ENCODE measurements around the gene SDK1. TPM values are rescaled to one million over a fixed set of nuclear protein-coding genes. Genes with fewer than 3 reads are reported as not detected.

SDK1 gene
- total RNA-seq, 1 experiment from 2014 or later, result 20.0 TPM

GRCh38 chr7:4068286-4068685 lies 767.2 kb downstream of the SDK1 start:
- intact Hi-C loops (cut with micrococcal nuclease; ENCODE audit: unreplicated experiment), result no loop called here
- CTCF ChIA-PET, result interaction anchor here (0.6 kb wide), 1 partner anchor 364 kb away, joined by 3 read pairs; no protein-coding TSS in a partner anchor
- Mint-ChIP-seq H3K9me3 (ENCODE audit: low read depth, unreplicated experiment) (no peaks in the 10 kb centered on the region), H3K27me3 (ENCODE audit: unreplicated experiment) (no peaks in the 10 kb centered on the region), H3K4me3 (ENCODE audit: low read depth, unreplicated experiment) (no peak overlapping the region), H3K27ac (ENCODE audit: unreplicated experiment) (no peak overlapping the region), H3K36me3 (ENCODE audit: insufficient read depth, unreplicated experiment) (no peaks in the 10 kb centered on the region), H3K4me1 (ENCODE audit: low read depth, unreplicated experiment) (no peaks in the 10 kb centered on the region)
- no TSS peak for BruUV-seq (replicated peaks)
- no peak for DNase-seq
- TF ChIP-seq CTCF (IDR thresholded peaks at IDR 0.05; ENCODE audit: unreplicated experiment), result no peak

GRCh38 chr7:4069268-4070095 lies 768.4 kb downstream of the SDK1 start:
- Mint-ChIP-seq H3K4me1 (ENCODE audit: low read depth, unreplicated experiment) (no peaks in the 10 kb centered on the region), H3K27ac (ENCODE audit: unreplicated experiment) (no peak overlapping the region), H3K9me3 (ENCODE audit: low read depth, unreplicated experiment) (no peaks in the 10 kb centered on the region), H3K4me3 (ENCODE audit: low read depth, unreplicated experiment) (no peak overlapping the region), H3K36me3 (ENCODE audit: insufficient read depth, unreplicated experiment) (no peaks in the 10 kb centered on the region), H3K27me3 (ENCODE audit: unreplicated experiment) (no peaks in the 10 kb centered on the region)
- intact Hi-C loops (cut with micrococcal nuclease; ENCODE audit: unreplicated experiment), result no loop called here
- TF ChIP-seq CTCF (IDR thresholded peaks at IDR 0.05; ENCODE audit: unreplicated experiment), result no peak
- BruUV-seq (replicated peaks), result no TSS peak
- CTCF ChIA-PET, result no interaction called here
- no peak for DNase-seq

GRCh38 chr7:4070214-4070613 lies 769.2 kb downstream of the SDK1 start:
- CTCF ChIA-PET, result interaction anchor here (0.7 kb wide), 2 partner anchors 155 to 299 kb away, joined by 3 to 6 read pairs; no protein-coding TSS in a partner anchor
- H3K9me3 Mint-ChIP-seq (ENCODE audit: low read depth, unreplicated experiment), result no peaks in the 10 kb centered on the region
- H3K4me1 Mint-ChIP-seq (ENCODE audit: low read depth, unreplicated experiment), result no peaks in the 10 kb centered on the region
- no peak for DNase-seq
- H3K27ac Mint-ChIP-seq (ENCODE audit: unreplicated experiment), result no peak overlapping the region
- intact Hi-C loops (cut with micrococcal nuclease; ENCODE audit: unreplicated experiment), result no loop called here
- no peaks in the 10 kb centered on the region for H3K27me3 Mint-ChIP-seq (ENCODE audit: unreplicated experiment)
- H3K36me3 Mint-ChIP-seq (ENCODE audit: insufficient read depth, unreplicated experiment), result no peaks in the 10 kb centered on the region
- BruUV-seq (replicated peaks), result no TSS peak
- no peak for TF ChIP-seq CTCF (IDR thresholded peaks at IDR 0.05; ENCODE audit: unreplicated experiment)
- H3K4me3 Mint-ChIP-seq (ENCODE audit: low read depth, unreplicated experiment), result no peak overlapping the region

- no TSS peak for BruUV-seq (replicated peaks)
- Mint-ChIP-seq H3K9me3 (ENCODE audit: low read depth, unreplicated experiment) (no peaks in the 10 kb centered on the region), H3K4me1 (ENCODE audit: low read depth, unreplicated experiment) (no peaks in the 10 kb centered on the region), H3K4me3 (ENCODE audit: low read depth, unreplicated experiment) (no peak overlapping the region), H3K36me3 (ENCODE audit: insufficient read depth, unreplicated experiment) (no peaks in the 10 kb centered on the region), H3K27ac (ENCODE audit: unreplicated experiment) (no peak overlapping the region), H3K27me3 (ENCODE audit: unreplicated experiment) (no peaks in the 10 kb centered on the region)
- no peak for TF ChIP-seq CTCF (IDR thresholded peaks at IDR 0.05; ENCODE audit: unreplicated experiment)
- intact Hi-C loops (cut with micrococcal nuclease; ENCODE audit: unreplicated experiment), result no loop called here
- CTCF ChIA-PET, result no interaction called here
- DNase-seq, result no peak
Measured at GRCh38 chr7:4071370-4072058, 770.5 kb downstream of the SDK1 start.
